GM18870 (cell line): ENCODE data around the gene CDH13.

Experiments
- ATAC-seq: cut with Tn5 transposase; IDR thresholded peaks from one replicate; pipeline ENCODE4 v1.9.1; 2021; ENCODE audit warnings: moderate library complexity; ENCODE audit not compliant: unreplicated experiment

CDH13 gene

GRCh38 chr16:83138512-83138911, 511.7 kb downstream of the CDH13 start:
- no peak for ATAC-seq

GRCh38 chr16:83138976-83139690, 512.4 kb downstream of the CDH13 start:
- ATAC-seq = no peak

- ATAC-seq = no peak
Observed at GRCh38 chr16:83143788-83144187, 517.0 kb downstream of the CDH13 start.

- ATAC-seq = no peak
Observed at GRCh38 chr16:83145297-83145696, 518.5 kb downstream of the CDH13 start.

GRCh38 chr16:83147244-83147643, 520.5 kb downstream of the CDH13 start:
- ATAC-seq = no peak

GRCh38 chr16:83158320-83158957, 531.7 kb downstream of the CDH13 start:
- no peak for ATAC-seq

- ATAC-seq = no peak
Observed at GRCh38 chr16:83159049-83159448, 532.3 kb downstream of the CDH13 start.

GRCh38 chr16:83160287-83161020, 533.7 kb downstream of the CDH13 start:
- ATAC-seq = no peak

GRCh38 chr16:83162791-83163190, 536.0 kb downstream of the CDH13 start:
- ATAC-seq = no peak

GRCh38 chr16:83164816-83165215, 538.0 kb downstream of the CDH13 start:
- ATAC-seq = no peak

- ATAC-seq = no peak
Observed at GRCh38 chr16:83171396-83171795, 544.6 kb downstream of the CDH13 start.

- ATAC-seq = no peak
Observed at GRCh38 chr16:83174671-83175070, 547.9 kb downstream of the CDH13 start.

- ATAC-seq = no peak
Observed at GRCh38 chr16:83176802-83177201, 550.0 kb downstream of the CDH13 start.

- ATAC-seq = no peak
Observed at GRCh38 chr16:83185902-83186301, 559.1 kb downstream of the CDH13 start.

GRCh38 chr16:83187405-83187804, 560.6 kb downstream of the CDH13 start:
- ATAC-seq = no peak

- ATAC-seq = no peak
Observed at GRCh38 chr16:83196796-83197195, 570.0 kb downstream of the CDH13 start.

GRCh38 chr16:83197450-83197849, 570.7 kb downstream of the CDH13 start:
- ATAC-seq = no peak

GRCh38 chr16:83198977-83199376, 572.2 kb downstream of the CDH13 start:
- no peak for ATAC-seq

- ATAC-seq = no peak
Observed at GRCh38 chr16:83200005-83200779, 573.4 kb downstream of the CDH13 start.

- no peak for ATAC-seq
Observed at GRCh38 chr16:83201748-83202147, 575.0 kb downstream of the CDH13 start.

GRCh38 chr16:83205896-83206295, 579.1 kb downstream of the CDH13 start:
- ATAC-seq = no peak
